Naive thymus-derived CD4-positive, alpha-beta T cell (primary cell): ENCODE data around the gene GFI1. TPM values are rescaled to one million over a fixed set of nuclear protein-coding genes. Genes with fewer than 3 reads are reported as not detected.

ENCODE experiments used
- ATAC-seq: fragments of 150-1000 bp; cut with Tn5 transposase; 2 replicates; pipeline ENCODE4 v1.10.0; 2021; ENCODE audit warnings: mild to moderate bottlenecking, moderate library complexity
- CTCF ChIA-PET: fragments of 350-600 bp; sonication (Branson Sonifier 250); formaldehyde crosslinking; loops from one replicate; lab custom pipeline; 2021; ENCODE audit warnings: antibody characterized with exemption; lab: Charles Lee
- POLR2A ChIA-PET: fragments of 350-600 bp; sonication (Branson Sonifier 250); formaldehyde crosslinking; loops from one replicate; lab custom pipeline; 2021; ENCODE audit warnings: antibody characterized with exemption, inconsistent platforms; lab: Charles Lee
- DNase-seq, 9 donors: peaks; one replicate each; pipeline versions ENCODE4 v3.0.0 to v3.0.0-alpha.2; 2020 to 2022; ENCODE audit warnings: mixed read lengths in 1 of 9
- H3K27ac ChIP-seq: one replicate; pipeline ENCODE4 v1.7.0; 2013; ENCODE audit warnings: mild to moderate bottlenecking, low read depth, low read length, moderate library complexity
- H3K27me3 ChIP-seq, 2 donors: one replicate each; pipeline ENCODE4 v1.7.0; 2013; ENCODE audit warnings: low read length in 2 of 2, mild to moderate bottlenecking in 2 of 2, moderate library complexity in 2 of 2; ENCODE audit not compliant: control insufficient read depth in 2 of 2, insufficient read depth in 2 of 2
- H3K36me3 ChIP-seq, 3 experiments: 1 replicate in 2 of 3; 2 replicates in 1 of 3; pipeline ENCODE4 v1.7.0; 2013; ENCODE audit warnings: low read length in 3 of 3, mild to moderate bottlenecking in 3 of 3, moderate library complexity in 1 of 3; ENCODE audit not compliant: insufficient read depth in 3 of 3, control insufficient read depth in 2 of 3
- H3K4me1 ChIP-seq, 2 donors: one replicate each; pipeline ENCODE4 v1.7.0; 2013; ENCODE audit warnings: low read length in 2 of 2, mild to moderate bottlenecking in 2 of 2, moderate library complexity in 1 of 2; ENCODE audit not compliant: control insufficient read depth in 2 of 2, insufficient read depth in 2 of 2
- H3K4me3 ChIP-seq: 2 replicates; pipeline ENCODE4 v1.7.0; 2013; ENCODE audit warnings: mild to moderate bottlenecking, low read length
- H3K9me3 ChIP-seq, 3 experiments: 1 replicate in 2 of 3; 2 replicates in 1 of 3; pipeline ENCODE4 v1.7.0; 2013; ENCODE audit warnings: low read length in 3 of 3; ENCODE audit not compliant: control insufficient read depth in 2 of 3
- H3K27ac Mint-ChIP-seq, 9 donors: one replicate each; pipeline ENCODE4 v1.8.0; 2020 to 2022; ENCODE audit warnings: mixed read lengths in 9 of 9, mild to moderate bottlenecking in 8 of 9, moderate library complexity in 5 of 9, inconsistent platforms in 2 of 9
- H3K27me3 Mint-ChIP-seq, 5 donors: one replicate each; pipeline ENCODE4 v1.8.0; 2021 to 2022; ENCODE audit warnings: mixed read lengths in 5 of 5, mild to moderate bottlenecking in 1 of 5
- H3K36me3 Mint-ChIP-seq, 5 donors: one replicate each; pipeline ENCODE4 v1.8.0; 2020 to 2022; ENCODE audit warnings: mixed read lengths in 5 of 5, mild to moderate bottlenecking in 3 of 5, inconsistent platforms in 1 of 5
- H3K4me1 Mint-ChIP-seq, 7 donors: one replicate each; pipeline ENCODE4 v1.8.0; 2020 to 2022; ENCODE audit warnings: mixed read lengths in 7 of 7, mild to moderate bottlenecking in 3 of 7, inconsistent platforms in 1 of 7
- H3K4me3 Mint-ChIP-seq, 10 donors: one replicate each; pipeline ENCODE4 v1.8.0; 2020 to 2022; ENCODE audit warnings: mild to moderate bottlenecking in 10 of 10, mixed read lengths in 10 of 10, moderate library complexity in 6 of 10, inconsistent platforms in 2 of 10
- H3K9me3 Mint-ChIP-seq, 11 donors: one replicate each; pipeline ENCODE4 v1.8.0; 2020 to 2022; ENCODE audit warnings: mixed read lengths in 11 of 11, mild to moderate bottlenecking in 4 of 11, inconsistent platforms in 1 of 11, moderate library complexity in 1 of 11
- intact Hi-C, 2 donors: fragments of 100-400 bp; cut with micrococcal nuclease; formaldehyde crosslinking; loops; one replicate each; pipeline ENCODE4 v1.15.1; 2023
- polyA plus RNA-seq, 2 donors: library from polyadenylated mRNA; unstranded; fragments of 300-500 nt; fragmentation: Illumina TruSeq; gene quantifications; one replicate each; pipeline ENCODE4 v1.2.3, GENCODE V29; 2021
- total RNA-seq, 6 experiments: library from RNA in 5 of 6; stranded (reverse) in 5 of 6; gene quantifications; 1 replicate in 5 of 6; 2 replicates in 1 of 6; pipeline ENCODE4 v1.2.3 and lab custom pipeline; 2021 to 2026

The GFI1 gene
- total and polyA plus RNA-seq, 7 experiments from 2014 or later = 3.3 to 78.8 (median 13.8) TPM

DNA sequence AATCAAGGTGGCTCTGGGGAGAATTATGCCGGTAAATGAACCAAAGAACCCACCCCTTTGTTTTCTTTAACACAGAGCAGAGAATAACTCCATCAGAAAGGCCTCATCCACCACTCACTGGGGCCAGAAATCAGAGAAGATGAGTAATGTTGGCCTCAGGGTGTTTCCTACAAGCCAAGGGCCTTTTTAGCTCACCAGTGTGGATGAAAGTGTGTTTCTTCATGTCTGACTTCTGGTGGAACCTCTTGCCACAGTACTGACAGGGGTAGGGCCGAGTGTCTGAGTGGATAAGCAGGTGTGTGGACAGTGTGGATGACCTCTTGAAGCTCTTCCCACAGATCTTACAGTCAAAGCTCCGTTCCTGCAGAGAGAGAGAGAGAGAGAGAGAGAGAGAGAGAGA is 8.3 kb downstream of the GFI1 start:
- POLR2A ChIA-PET = no interaction called here
- intact Hi-C loops = loop anchor here (5.0 kb wide), 2 partner anchors 111 to 354 kb away; partner anchors contain the start of gene RPL5 (in 1 of the 2)
- H3K27ac ChIP-seq = no peak overlapping the region
- H3K27me3 Mint-ChIP-seq = no peaks in the 10 kb centered on the region
- peaks cover 19 to 67% of the 10 kb centered on the region in 2 donors for H3K4me1 ChIP-seq
- CTCF ChIA-PET = interaction anchor here (0.9 kb wide), 1 partner anchor 11 kb away, joined by 3 read pairs; no protein-coding TSS in a partner anchor
- H3K9me3 Mint-ChIP-seq = peaks cover 0 to 2% (median 0%) of the 10 kb centered on the region in 11 donors
- H3K27me3 ChIP-seq = no peaks in the 10 kb centered on the region
- peaks cover 0 to 10% (median 0%) of the 10 kb centered on the region in 3 experiments for H3K36me3 ChIP-seq
- ATAC-seq (no peak), DNase-seq (no peak)
- H3K9me3 ChIP-seq = no peaks in the 10 kb centered on the region
- peaks cover 30 to 76% (median 69%) of the 10 kb centered on the region in 7 donors for H3K4me1 Mint-ChIP-seq
- H3K36me3 Mint-ChIP-seq = peaks cover 3 to 71% (median 22%) of the 10 kb centered on the region in 5 donors
- H3K4me3 ChIP-seq = no peak overlapping the region
- peak overlapping the region in 3 of 10 donors; percentile 12 to 85 (median 16) for H3K4me3 Mint-ChIP-seq
- peak overlapping the region in 6 of 9 donors; percentile 19 to 84 (median 53) for H3K27ac Mint-ChIP-seq

DNA sequence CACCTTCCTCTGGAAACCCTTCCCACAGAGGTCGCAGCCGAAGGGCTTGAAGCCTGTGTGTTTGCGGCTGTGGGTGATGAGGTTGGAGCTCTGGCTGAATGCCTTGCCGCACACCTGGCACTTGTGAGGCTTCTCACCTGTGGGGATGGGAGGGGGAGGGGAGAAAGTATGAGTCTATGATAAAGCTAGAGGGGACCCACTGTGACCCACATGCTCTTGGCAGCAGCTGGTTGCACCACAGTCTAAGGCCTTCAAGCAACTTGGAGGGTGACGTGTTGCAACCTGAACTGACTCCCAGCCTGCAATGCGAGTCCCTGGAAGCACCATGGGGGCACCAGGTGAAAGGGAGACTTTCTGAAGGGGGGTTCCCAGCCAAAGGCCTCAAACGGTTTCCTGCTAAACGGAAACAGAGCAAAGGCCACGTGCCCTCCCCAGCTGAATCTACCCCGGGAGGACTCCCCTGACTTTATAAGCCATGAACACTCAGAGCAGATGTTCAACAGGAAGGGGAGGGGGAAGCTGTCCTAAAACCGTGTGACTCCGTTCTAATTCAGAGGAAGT is 10.6 kb downstream of the GFI1 start:
- Histone ChIP-seq H3K9me3 (no peaks in the 10 kb centered on the region), H3K4me3 (no peak overlapping the region), H3K36me3 (peaks cover 0 to 8% (median 0%) of the 10 kb centered on the region in 3 experiments), H3K4me1 (peaks cover 19 to 59% of the 10 kb centered on the region in 2 donors), H3K27me3 (no peaks in the 10 kb centered on the region), H3K27ac (peak overlapping the region; percentile 68)
- Mint-ChIP-seq H3K36me3 (peaks cover 3 to 63% (median 22%) of the 10 kb centered on the region in 5 donors), H3K4me3 (peak overlapping the region; percentile 2 to 78 (median 72)), H3K9me3 (peaks cover 0 to 2% (median 0%) of the 10 kb centered on the region in 11 donors), H3K27me3 (no peaks in the 10 kb centered on the region), H3K4me1 (peaks cover 24 to 86% (median 64%) of the 10 kb centered on the region in 7 donors), H3K27ac (peak overlapping the region; percentile 76 to 92 (median 86))
- POLR2A ChIA-PET = interaction anchor here (0.6 to 4.8 kb wide), 5 partner anchors 8 to 160 kb away, joined by 3 to 39 read pairs (median 6); no protein-coding TSS in a partner anchor
- intact Hi-C loops = loop anchor here (1.0 to 5.0 kb wide), 6 partner anchors 8 to 356 kb away; partner anchors contain the start of gene RPL5 (in 1 of the 2)
- peak; percentile 85 for ATAC-seq
- CTCF ChIA-PET = interaction anchor here (1.7 kb wide), 1 partner anchor 9 kb away, joined by 6 read pairs; no protein-coding TSS in a partner anchor
- DNase-seq = peak in 8 of 9 donors; percentile 45 to 82 (median 58)

DNA sequence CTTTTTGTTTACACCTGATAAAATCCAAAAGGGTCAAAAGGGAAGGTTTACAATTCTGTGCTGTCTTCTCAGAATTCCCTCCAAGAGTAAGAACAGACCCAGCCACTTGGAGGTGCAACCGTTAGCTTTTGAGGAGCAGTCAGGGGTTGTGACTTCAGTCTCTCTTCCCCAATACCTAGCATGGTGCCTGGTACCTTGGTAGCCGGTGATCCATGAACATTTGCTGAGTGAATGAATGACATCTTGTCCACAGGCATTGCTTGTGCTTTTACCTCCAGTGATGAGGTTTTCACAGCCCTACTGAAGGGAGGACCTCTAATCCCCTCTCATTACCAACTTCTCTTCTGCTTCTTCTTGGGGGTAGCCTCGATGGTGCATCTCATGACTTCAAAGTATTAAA is 11.7 kb downstream of the GFI1 start:
- Mint-ChIP-seq H3K27ac (peak overlapping the region in 8 of 9 donors; percentile 55 to 92 (median 84)), H3K36me3 (peaks cover 2 to 66% (median 25%) of the 10 kb centered on the region in 5 donors), H3K9me3 (peaks cover 0 to 2% (median 0%) of the 10 kb centered on the region in 11 donors), H3K4me1 (peaks cover 24 to 88% (median 68%) of the 10 kb centered on the region in 7 donors), H3K4me3 (peak overlapping the region in 1 of 10 donors; percentile 40), H3K27me3 (no peaks in the 10 kb centered on the region)
- ChIA-PET POLR2A (interaction anchor here (1.4 to 4.8 kb wide), 3 partner anchors 8 to 12 kb away, joined by 4 to 39 read pairs (median 8); partner anchors contain the start of gene GFI1), CTCF (interaction anchor here (2.1 to 2.3 kb wide), 2 partner anchors 8 to 10 kb away, joined by 6 to 10 read pairs; no protein-coding TSS in a partner anchor)
- no peak for ATAC-seq
- Histone ChIP-seq H3K4me3 (no peak overlapping the region), H3K9me3 (no peaks in the 10 kb centered on the region), H3K4me1 (peaks cover 19 to 59% of the 10 kb centered on the region in 2 donors), H3K27me3 (no peaks in the 10 kb centered on the region), H3K36me3 (peaks cover 0 to 4% (median 0%) of the 10 kb centered on the region in 3 experiments), H3K27ac (peak overlapping the region; percentile 3)
- intact Hi-C loops = loop anchor here (2.0 to 5.0 kb wide), 3 partner anchors 16 to 357 kb away; partner anchors contain the start of gene RPL5 (in 1 of the 2)
- DNase-seq = no peak

DNA sequence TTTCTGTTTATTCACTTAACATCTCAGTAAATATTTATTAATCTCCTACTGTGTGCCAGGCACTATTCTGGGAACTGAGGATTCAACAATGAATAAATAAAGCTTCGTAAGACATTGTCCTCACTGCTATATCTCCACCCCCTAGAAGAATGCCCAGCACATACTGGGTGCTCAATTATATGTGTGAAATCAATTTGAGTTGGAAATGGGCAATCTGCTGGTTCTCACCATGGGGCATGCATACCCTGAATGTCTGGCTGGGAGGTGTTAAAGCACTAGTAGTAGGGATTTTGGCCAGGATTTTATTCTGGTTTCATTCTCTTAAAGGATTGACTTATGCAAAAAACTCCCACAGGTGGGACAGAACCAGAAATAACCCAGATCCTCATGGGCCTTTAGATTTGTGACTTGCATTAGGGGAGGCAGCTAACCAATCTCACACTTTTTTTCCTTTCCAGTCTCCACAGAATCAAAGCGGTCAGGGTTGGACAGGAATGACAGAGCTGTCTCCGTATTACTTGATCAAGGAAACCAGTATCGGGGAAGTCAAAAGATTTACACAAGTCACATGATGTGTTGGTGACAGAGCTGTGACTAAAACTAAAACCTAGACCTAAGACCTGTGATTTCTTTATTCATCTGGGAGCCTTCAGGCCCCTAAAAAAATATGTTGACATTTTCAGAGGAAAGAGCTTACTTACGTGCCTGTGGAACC is 12.8 kb downstream of the GFI1 start:
- CTCF ChIA-PET = interaction anchor here (2.1 to 2.3 kb wide), 2 partner anchors 9 to 11 kb away, joined by 6 to 10 read pairs; no protein-coding TSS in a partner anchor
- POLR2A ChIA-PET = interaction anchor here (0.5 to 4.8 kb wide), 5 partner anchors 10 to 166 kb away, joined by 3 to 39 read pairs (median 3); partner anchors contain the start of gene GFI1
- peaks cover 0 to 60% (median 15%) of the 10 kb centered on the region in 5 donors for H3K36me3 Mint-ChIP-seq

DNA sequence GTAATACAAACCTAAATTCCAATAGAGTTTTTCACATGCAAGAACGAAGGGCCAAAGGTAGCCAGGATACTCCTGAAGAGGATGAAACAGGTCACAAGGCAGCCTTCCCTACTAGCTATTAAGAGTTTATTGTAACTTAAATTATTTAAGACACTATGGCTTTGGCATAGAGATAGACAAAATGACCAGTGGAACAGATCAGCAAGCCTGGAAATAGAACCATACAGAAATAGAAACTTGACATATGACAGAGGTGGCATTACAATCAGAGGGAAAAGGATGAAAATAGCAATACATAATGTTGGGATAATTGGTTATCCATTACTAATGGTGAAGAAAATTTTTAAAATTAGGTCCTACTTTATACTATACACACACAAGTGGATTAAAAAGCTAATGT is 16.5 kb downstream of the GFI1 start:
- Mint-ChIP-seq H3K9me3 (no peaks in the 10 kb centered on the region), H3K4me3 (no peak overlapping the region), H3K27ac (no peak overlapping the region), H3K36me3 (peaks cover 0 to 41% (median 4%) of the 10 kb centered on the region in 5 donors), H3K27me3 (no peaks in the 10 kb centered on the region), H3K4me1 (peaks cover 22 to 64% (median 46%) of the 10 kb centered on the region in 7 donors)
- no peak for ATAC-seq
- H3K36me3 ChIP-seq = no peaks in the 10 kb centered on the region
- ChIA-PET POLR2A (no interaction called here), CTCF (interaction anchor here (0.6 kb wide), 1 partner anchor 16 kb away, joined by 3 read pairs; the partner anchor contains the start of gene GFI1)
- intact Hi-C loops = no loop called here
- H3K27me3 ChIP-seq = no peaks in the 10 kb centered on the region
- no peak overlapping the region for H3K27ac ChIP-seq
- H3K4me1 ChIP-seq = peaks cover 8 to 18% of the 10 kb centered on the region in 2 donors
- no peak overlapping the region for H3K4me3 ChIP-seq
- no peaks in the 10 kb centered on the region for H3K9me3 ChIP-seq
- DNase-seq = no peak

More for the DNA sequence above, 12.8 kb downstream of the GFI1 start:
- Mint-ChIP-seq H3K27me3 (no peaks in the 10 kb centered on the region), H3K4me1 (peaks cover 21 to 77% (median 58%) of the 10 kb centered on the region in 7 donors), H3K4me3 (peak overlapping the region in 5 of 10 donors; percentile 7 to 80 (median 30)), H3K27ac (peak overlapping the region; percentile 32 to 87 (median 84)), H3K9me3 (no peaks in the 10 kb centered on the region)
- H3K9me3 ChIP-seq = no peaks in the 10 kb centered on the region
- intact Hi-C loops = loop anchor here (2.0 kb wide), 1 partner anchor 15 kb away; no protein-coding TSS in a partner anchor
- peaks cover 19 to 53% of the 10 kb centered on the region in 2 donors for H3K4me1 ChIP-seq
- no peaks in the 10 kb centered on the region for H3K27me3 ChIP-seq
- no peak overlapping the region for H3K4me3 ChIP-seq
- no peaks in the 10 kb centered on the region for H3K36me3 ChIP-seq
- ATAC-seq (no peak), DNase-seq (no peak)
- H3K27ac ChIP-seq = no peak overlapping the region
